HEK293T (cell line): ENCODE measurements around the gene SUSD6.

Experiments
- ELF4 ChIP-seq: fragments of 450-650 bp; IDR thresholded peaks from 2 replicates; pipeline ENCODE4 v1.6.1; 2017; ENCODE audit warnings: antibody characterized with exemption
- FOXA1 ChIP-seq: fragments of 450-650 bp; IDR thresholded peaks from 2 replicates; pipeline ENCODE4 v1.6.1; 2016; ENCODE audit warnings: mild to moderate bottlenecking
- FOXM1 ChIP-seq: fragments of 450-650 bp; IDR thresholded peaks from 2 replicates; pipeline ENCODE4 v1.6.1; 2017; ENCODE audit warnings: mild to moderate bottlenecking, borderline replicate concordance
- L3MBTL2 ChIP-seq: fragments of 450-650 bp; conservative IDR thresholded peaks from 2 replicates; pipeline ENCODE4 v1.6.1; 2016; ENCODE audit warnings: mild to moderate bottlenecking
- NFRKB ChIP-seq: fragments of 450-650 bp; IDR thresholded peaks from 2 replicates; pipeline ENCODE4 v1.6.1; 2016; ENCODE audit warnings: mild to moderate bottlenecking, moderate library complexity
- SP1 ChIP-seq: fragments of 450-650 bp; IDR thresholded peaks from 2 replicates; pipeline ENCODE4 v1.6.1; 2017
- TARDBP ChIP-seq: fragments of 450-650 bp; IDR thresholded peaks from 2 replicates; pipeline ENCODE4 v1.6.1; 2016

- no peak for TF ChIP-seq FOXM1
- TF ChIP-seq ELF4: no peak
- no peak for TF ChIP-seq FOXA1
- no peak for TF ChIP-seq NFRKB
- TF ChIP-seq SP1: no peak
- TF ChIP-seq L3MBTL2: no peak
- no peak for TF ChIP-seq TARDBP
Observed at GRCh38 chr14:69755784-69756183, 144.4 kb downstream of the SUSD6 start.
